Stimulated activated effector memory CD8-positive, alpha-beta T cell treated with anti-CD3 and anti-CD28 coated beads, Interleukin-12 subunit alpha, Interleukin-12 subunit beta, amount 100 ng/mL, for 72 hours (primary cell): ENCODE data around the gene SHB.

ENCODE experiments used
- ATAC-seq: fragments of 150-1000 bp; cut with Tn5 transposase; 2 replicates; pipeline ENCODE4 v1.10.0; 2021
- DNase-seq, 2 donors: peaks; one replicate each; pipeline ENCODE4 v3.0.0; 2021 to 2022; ENCODE audit warnings: low spot score in 2 of 2
- H3K27ac Mint-ChIP-seq: one replicate; pipeline ENCODE4 v1.8.0; 2022; ENCODE audit warnings: mild to moderate bottlenecking, mixed read lengths
- H3K36me3 Mint-ChIP-seq: one replicate; pipeline ENCODE4 v1.8.0; 2022; ENCODE audit warnings: mild to moderate bottlenecking, mixed read lengths
- H3K4me1 Mint-ChIP-seq: one replicate; pipeline ENCODE4 v1.8.0; 2022; ENCODE audit warnings: mixed read lengths
- H3K4me3 Mint-ChIP-seq: one replicate; pipeline ENCODE4 v1.8.0; 2022; ENCODE audit warnings: mild to moderate bottlenecking, mixed read lengths
- H3K9me3 Mint-ChIP-seq: one replicate; pipeline ENCODE4 v1.8.0; 2022; ENCODE audit warnings: mixed read lengths

The SHB gene

DNA sequence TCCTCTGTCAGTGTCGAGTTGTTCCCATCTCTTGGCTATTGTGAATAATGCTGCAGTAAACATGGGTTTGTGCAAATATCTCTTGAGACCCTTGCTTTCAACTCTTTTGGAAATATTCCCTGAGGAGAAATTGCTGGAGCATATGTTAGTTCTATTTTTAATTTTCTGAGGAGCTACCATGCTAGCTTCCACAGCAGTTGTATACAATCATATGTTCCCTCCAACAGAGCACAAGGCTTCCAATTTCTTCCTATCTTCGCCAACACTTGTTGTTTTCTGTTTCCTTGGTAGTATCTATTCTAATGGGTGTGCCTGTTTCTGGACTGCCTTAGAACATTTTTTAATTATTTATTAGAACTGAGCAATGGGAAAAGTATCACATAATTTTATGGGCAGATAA is 23.6 kb upstream of the SHB start:
- Mint-ChIP-seq H3K4me1 (peaks cover 6% of the 10 kb centered on the region), H3K4me3 (no peak overlapping the region), H3K27ac (no peak overlapping the region), H3K36me3 (peaks cover 4% of the 10 kb centered on the region), H3K9me3 (no peaks in the 10 kb centered on the region)
- DNase-seq (no peak), ATAC-seq (no peak)

- Mint-ChIP-seq H3K4me3 (no peak overlapping the region), H3K36me3 (peaks cover 5% of the 10 kb centered on the region), H3K27ac (no peak overlapping the region), H3K9me3 (no peaks in the 10 kb centered on the region), H3K4me1 (peaks cover 6% of the 10 kb centered on the region)
- ATAC-seq (no peak), DNase-seq (no peak)
Observed at GRCh38 chr9:38092200-38092524, 23.1 kb upstream of the SHB start.

GRCh38 chr9:38091310-38092199 is 22.5 kb upstream of the SHB start:
- DNase-seq = no peak
- H3K9me3 Mint-ChIP-seq = no peaks in the 10 kb centered on the region
- no peak overlapping the region for H3K27ac Mint-ChIP-seq
- no peak for ATAC-seq
- H3K36me3 Mint-ChIP-seq = peaks cover 5% of the 10 kb centered on the region
- H3K4me1 Mint-ChIP-seq = peaks cover 6% of the 10 kb centered on the region
- no peak overlapping the region for H3K4me3 Mint-ChIP-seq

- H3K4me3 Mint-ChIP-seq = no peak overlapping the region
- no peak for ATAC-seq
- H3K27ac Mint-ChIP-seq = no peak overlapping the region
- H3K9me3 Mint-ChIP-seq = no peaks in the 10 kb centered on the region
- H3K4me1 Mint-ChIP-seq = peaks cover 6% of the 10 kb centered on the region
- DNase-seq = no peak
- H3K36me3 Mint-ChIP-seq = peaks cover 5% of the 10 kb centered on the region
Observed at GRCh38 chr9:38090170-38090569, 21.1 kb upstream of the SHB start.

DNA sequence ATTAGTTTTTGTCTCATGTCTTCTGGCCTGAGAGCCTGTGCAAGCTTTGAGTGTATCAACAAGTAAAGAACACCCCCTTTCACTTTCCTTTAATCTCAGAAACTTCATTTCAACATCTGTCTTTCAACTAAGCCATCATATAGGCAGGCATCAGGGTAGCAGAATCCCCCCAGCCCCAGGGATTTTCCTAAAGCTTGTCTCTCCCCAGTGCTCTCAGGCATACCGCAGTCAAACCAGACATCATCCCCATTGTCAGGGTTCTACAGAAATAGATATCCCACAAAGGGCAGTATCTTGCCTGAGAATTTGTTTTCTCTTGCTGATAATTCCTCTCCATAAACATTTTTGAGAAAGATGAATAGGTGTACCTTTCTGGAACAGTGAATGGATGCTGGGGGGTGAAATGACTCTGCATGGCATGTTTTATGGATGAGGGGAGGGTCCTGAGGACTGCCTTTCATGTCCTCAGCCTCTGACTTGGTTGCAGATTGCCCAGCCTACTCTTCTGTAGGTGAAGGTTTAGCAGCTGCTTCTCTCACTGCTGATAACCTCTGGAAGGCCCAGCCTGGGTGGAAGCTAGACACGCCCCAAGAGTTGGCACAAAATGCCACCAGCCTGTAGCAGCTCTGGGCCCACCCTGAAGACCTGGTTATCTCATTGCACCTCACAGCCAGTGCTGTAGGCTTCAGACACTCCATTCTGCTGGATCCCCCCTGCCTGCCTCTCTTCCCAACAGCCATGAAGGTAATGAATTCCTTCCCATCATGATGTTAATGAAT is 20.5 kb upstream of the SHB start:
- H3K36me3 Mint-ChIP-seq = peaks cover 5% of the 10 kb centered on the region
- no peaks in the 10 kb centered on the region for H3K9me3 Mint-ChIP-seq
- peaks cover 6% of the 10 kb centered on the region for H3K4me1 Mint-ChIP-seq
- H3K4me3 Mint-ChIP-seq = no peak overlapping the region
- DNase-seq = no peak
- no peak for ATAC-seq
- no peak overlapping the region for H3K27ac Mint-ChIP-seq

DNA sequence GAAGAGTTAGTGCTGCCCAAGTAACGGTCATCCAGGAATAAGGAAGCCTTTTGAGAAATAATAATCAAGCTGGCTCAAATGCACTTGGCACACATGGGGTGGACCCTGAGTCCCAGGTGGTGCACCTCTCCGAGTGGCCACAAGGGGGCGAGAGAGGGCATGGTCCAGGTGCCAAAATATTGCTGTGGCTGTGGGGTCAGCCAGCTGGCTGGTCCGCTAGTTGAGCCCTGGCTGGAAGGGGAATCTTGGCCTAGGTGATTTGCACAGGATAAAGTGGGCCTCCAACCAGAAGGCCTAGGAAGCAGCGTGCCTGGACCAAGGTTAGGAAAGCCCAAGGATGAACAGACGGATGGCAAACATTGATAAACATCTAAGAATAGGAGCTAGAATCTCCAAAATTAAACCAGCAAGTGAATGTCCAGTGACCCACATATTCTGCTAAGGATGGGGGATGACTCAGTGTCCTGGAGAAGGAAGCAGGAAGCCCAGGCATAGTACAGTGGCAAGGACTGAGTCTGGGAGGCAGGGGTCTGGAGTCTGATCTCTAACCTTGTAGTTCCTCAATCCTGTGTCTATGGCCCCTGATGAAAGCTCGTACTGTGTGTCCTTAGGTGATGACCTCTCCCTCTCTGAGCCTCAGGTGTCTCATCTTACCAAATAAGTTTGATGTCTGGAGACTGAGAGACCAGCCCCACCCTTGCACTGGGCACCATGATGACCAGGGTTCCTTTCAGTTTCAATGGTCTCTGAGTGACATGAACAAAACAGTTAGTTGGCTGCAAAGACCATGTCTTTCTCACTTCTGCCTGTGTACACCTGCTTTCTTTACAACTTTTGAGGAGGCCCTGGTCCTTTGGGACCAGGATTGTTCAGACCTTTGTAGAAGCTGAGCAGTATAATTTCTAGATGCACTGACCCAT is 19.2 kb upstream of the SHB start:
- Mint-ChIP-seq H3K4me3 (no peak overlapping the region), H3K9me3 (no peaks in the 10 kb centered on the region), H3K27ac (no peak overlapping the region), H3K4me1 (peaks cover 6% of the 10 kb centered on the region), H3K36me3 (peaks cover 5% of the 10 kb centered on the region)
- ATAC-seq (peak; percentile 71), DNase-seq (peak; percentile 78 to 89)

DNA sequence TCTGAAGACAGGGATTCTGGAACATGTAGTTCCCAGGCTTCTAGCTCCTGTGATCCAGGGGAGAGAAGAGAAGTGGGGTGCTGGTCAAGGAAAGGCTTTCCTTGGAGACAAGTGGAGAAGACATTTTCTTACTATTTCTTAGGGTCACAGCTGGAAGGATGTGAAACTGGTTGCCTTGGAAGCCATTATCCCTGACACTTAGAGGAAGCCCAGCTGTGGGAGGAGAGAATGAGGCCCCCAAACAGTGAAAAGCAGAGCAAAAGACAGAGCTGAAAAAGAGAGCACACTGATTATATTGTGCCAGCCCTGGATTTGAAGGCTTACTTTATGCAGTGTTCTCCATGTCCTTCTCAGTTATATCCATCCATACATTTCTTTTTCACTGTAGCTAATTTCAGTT is 17.5 kb upstream of the SHB start:
- peaks cover 5% of the 10 kb centered on the region for H3K36me3 Mint-ChIP-seq
- H3K4me1 Mint-ChIP-seq = peaks cover 6% of the 10 kb centered on the region
- H3K4me3 Mint-ChIP-seq = no peak overlapping the region
- no peak for DNase-seq
- no peak overlapping the region for H3K27ac Mint-ChIP-seq
- no peaks in the 10 kb centered on the region for H3K9me3 Mint-ChIP-seq
- ATAC-seq = no peak

DNA sequence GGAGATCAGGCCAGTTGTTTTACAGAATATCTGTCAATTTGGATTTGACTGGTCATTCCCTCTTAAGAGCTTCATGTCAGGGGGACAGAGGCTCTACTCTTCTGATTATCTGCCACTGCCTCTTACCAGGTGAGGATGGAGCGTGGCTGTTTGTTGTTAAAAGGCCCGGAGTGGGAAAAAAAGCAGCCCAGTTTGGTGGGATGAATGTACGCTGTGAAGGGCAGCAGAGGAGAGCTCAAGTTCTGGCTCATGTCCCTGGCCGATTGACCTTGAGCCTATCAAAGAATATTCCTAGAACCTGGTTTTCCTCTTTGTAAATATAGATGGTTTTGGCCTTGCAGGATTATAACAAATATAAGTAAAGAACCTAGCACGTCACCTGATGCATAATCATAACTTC is 16.3 kb upstream of the SHB start:
- Mint-ChIP-seq H3K36me3 (peaks cover 5% of the 10 kb centered on the region), H3K27ac (no peak overlapping the region), H3K4me1 (peaks cover 6% of the 10 kb centered on the region), H3K4me3 (no peak overlapping the region), H3K9me3 (no peaks in the 10 kb centered on the region)
- ATAC-seq (no peak), DNase-seq (no peak)

DNA sequence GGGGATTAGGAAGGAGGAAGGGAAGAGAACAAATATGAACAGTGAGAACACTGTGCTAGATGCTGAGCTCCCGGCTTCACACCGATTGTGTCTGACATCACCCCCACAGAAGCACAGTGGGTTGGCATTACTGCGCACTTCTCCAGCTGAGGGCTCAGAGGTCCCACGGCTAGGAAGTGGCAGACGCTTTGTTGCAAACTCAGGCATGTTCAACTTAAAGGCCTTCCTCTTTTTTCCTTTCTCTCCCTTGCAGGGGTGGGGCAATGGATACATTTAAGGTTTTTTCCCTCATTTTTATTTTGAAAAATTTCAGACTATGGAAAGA is 15.5 kb upstream of the SHB start:
- Mint-ChIP-seq H3K4me1 (peaks cover 6% of the 10 kb centered on the region), H3K36me3 (peaks cover 5% of the 10 kb centered on the region), H3K27ac (no peak overlapping the region), H3K9me3 (no peaks in the 10 kb centered on the region), H3K4me3 (no peak overlapping the region)
- ATAC-seq = no peak
- no peak for DNase-seq

DNA sequence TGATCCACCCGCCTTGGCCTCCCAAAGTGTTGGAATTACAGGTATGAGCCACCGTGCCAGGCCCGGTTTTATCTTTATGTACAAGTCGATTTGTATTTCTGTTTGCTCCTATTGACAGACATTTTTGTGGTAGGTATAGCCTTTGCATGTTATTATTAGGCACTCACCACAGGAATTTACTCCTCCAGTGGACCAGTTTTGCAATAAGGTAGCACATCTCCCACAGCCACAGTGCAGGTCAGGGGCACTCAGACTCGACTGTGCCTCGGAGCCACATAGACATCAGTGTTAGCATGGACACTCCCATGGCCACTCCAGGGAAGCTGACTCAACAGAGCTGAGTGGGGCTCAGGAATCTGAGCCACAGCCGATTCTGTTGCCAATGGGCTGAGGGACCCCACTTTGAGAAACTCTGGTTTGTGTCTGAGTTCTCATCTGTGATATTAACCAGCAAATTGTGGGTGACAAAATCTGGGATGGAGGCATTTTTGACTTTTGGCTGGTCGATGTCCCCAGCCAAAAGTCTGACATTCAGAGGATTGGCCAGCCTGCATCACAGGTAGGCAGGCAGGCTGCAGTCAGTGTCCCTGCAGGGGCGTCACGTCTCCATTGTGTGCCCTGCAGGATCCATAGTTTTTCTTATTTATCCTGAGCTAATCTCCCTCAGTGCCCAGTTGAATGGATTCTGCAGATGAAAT is 15.0 kb upstream of the SHB start:
- H3K4me3 Mint-ChIP-seq = no peak overlapping the region
- no peak overlapping the region for H3K27ac Mint-ChIP-seq
- ATAC-seq (no peak), DNase-seq (no peak)
- peaks cover 6% of the 10 kb centered on the region for H3K4me1 Mint-ChIP-seq
- peaks cover 5% of the 10 kb centered on the region for H3K36me3 Mint-ChIP-seq
- no peaks in the 10 kb centered on the region for H3K9me3 Mint-ChIP-seq

DNA sequence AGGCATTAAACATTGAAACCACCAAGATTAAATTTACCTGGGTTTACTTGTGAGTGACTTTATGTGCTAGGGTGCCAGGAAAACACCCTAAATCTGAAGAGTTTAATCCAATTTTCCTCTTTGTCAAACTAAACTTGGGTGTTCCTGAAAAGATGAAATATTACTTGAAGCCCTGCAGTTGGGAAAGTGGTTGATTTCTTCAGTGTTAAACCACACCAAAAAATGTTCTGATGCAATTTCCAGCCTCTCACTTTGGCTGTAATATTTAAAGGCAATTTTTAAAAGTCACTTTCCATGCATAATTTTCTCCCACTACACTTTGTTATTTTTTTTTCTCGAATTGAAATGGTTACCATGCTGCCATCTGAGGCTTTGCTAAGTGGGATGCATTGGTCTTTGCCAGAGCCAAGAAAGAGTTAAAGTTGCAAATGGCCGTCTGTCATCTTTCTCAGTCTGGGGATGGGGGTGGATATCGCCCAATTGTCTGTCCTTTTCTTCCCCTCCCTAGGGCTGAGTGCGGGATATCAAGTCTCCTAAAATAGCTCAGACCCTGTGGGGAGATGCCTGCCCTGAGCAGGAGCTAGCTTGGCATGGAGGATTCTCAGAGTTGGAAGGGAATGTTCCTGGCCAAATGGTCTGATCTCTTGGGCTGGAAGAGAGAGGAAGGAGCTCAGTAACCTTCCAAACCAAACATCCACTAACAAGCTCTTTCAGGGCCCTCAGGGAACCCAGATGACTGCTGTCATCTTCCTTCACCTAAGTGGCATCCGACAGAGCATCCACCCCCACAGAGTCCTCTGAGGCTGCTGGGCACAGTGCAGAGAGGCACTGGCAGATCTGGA is 13.6 kb upstream of the SHB start:
- ATAC-seq = no peak
- no peaks in the 10 kb centered on the region for H3K9me3 Mint-ChIP-seq
- H3K27ac Mint-ChIP-seq = no peak overlapping the region
- H3K4me1 Mint-ChIP-seq = no peaks in the 10 kb centered on the region
- no peak overlapping the region for H3K4me3 Mint-ChIP-seq
- no peak for DNase-seq
- H3K36me3 Mint-ChIP-seq = peaks cover under 1% of the 10 kb centered on the region

DNA sequence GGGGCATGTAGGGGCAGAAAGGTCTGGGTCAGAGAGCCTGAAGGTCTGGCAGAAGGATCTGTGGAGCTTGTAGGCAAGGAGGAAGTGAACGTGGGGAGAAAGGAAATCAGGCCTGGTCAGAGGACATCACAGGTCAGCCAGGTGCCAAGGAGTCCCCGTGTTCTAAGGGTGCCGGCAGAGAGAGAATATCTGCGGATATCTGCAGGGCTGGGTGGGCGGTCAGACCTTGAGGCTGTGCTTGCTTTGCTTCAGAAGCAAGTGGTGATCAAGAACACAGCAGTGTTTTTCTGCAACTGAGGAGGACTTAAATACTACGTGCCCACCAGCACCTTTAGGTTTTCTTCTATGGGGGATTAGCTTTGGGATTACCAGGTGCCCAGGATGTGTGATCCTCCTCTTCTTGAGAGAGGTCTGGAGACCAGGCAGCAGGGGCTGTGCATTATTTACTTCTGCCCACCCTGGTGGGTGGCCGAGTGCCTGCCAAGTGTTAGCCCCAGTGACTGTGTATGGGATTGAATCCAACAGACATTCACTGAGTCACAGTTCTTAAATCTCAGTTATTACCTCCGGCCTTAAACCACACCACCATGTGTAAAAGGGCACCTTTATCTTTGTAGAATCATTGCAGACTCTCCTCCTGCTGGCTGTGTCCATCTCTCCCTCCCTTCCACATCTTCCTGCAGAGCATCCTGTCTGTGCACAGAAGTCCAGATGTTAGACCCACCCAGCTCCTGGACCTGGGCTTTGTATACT is 12.5 kb upstream of the SHB start:
- no peaks in the 10 kb centered on the region for H3K36me3 Mint-ChIP-seq

DNA sequence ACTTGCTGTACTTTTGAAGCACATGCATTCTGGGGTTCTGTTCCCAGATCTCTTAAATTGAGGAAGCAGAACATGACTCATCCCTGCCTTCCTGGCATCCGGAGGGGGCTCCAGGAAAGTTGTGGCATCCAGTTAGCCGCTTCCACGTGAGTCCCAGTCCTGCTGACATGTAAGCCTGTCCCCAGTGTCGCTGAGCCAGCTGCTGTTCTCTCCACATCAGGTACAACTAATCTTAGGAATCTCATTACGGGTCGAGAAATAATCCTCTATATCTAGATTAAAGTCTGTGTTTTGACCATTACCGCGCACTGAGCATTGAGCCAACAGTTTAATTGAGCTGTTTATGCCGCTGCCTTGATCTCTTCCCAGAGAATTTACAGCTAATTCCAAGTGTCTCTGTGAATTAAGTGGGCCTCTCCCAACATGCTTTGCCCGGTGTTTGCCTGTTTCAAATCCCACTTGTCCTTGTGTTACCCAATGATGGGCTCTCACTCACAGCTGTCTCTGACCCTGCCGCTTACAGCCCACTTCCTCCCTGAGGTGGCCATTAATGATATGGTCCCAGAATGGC is 10.5 kb upstream of the SHB start:
- ATAC-seq = no peak
- Mint-ChIP-seq H3K4me1 (no peaks in the 10 kb centered on the region), H3K27ac (no peak overlapping the region), H3K9me3 (peaks cover 2% of the 10 kb centered on the region), H3K36me3 (no peaks in the 10 kb centered on the region), H3K4me3 (no peak overlapping the region)
- DNase-seq = no peak

More for the DNA sequence above, 12.5 kb upstream of the SHB start:
- no peaks in the 10 kb centered on the region for H3K4me1 Mint-ChIP-seq
- ATAC-seq (no peak), DNase-seq (no peak)
- H3K4me3 Mint-ChIP-seq = no peak overlapping the region
- H3K27ac Mint-ChIP-seq = no peak overlapping the region
- peaks cover 2% of the 10 kb centered on the region for H3K9me3 Mint-ChIP-seq
